Activated T-cell treated with anti-CD3 and anti-CD28 coated beads, Interleukin-2, amount 50 U/mL, for 24 hours (primary cell): Measurements from ENCODE around the gene ZNF394.

Experiments used
- DNase-seq: peaks from one replicate; pipeline ENCODE4 v3.0.0-alpha.2; 2020
- H3K27ac Mint-ChIP-seq: 2 replicates; pipeline ENCODE4 v1.8.0; 2020; ENCODE audit warnings: mild to moderate bottlenecking, mixed read lengths
- H3K27me3 Mint-ChIP-seq: 2 replicates; pipeline ENCODE4 v1.8.0; 2020; ENCODE audit warnings: mixed read lengths
- H3K36me3 Mint-ChIP-seq: 2 replicates; pipeline ENCODE4 v1.8.0; 2020; ENCODE audit warnings: low read depth, mixed read lengths
- H3K4me1 Mint-ChIP-seq: 2 replicates; pipeline ENCODE4 v1.8.0; 2020; ENCODE audit warnings: low read depth, mixed read lengths
- H3K4me3 Mint-ChIP-seq: 2 replicates; pipeline ENCODE4 v1.8.0; 2020; ENCODE audit warnings: mild to moderate bottlenecking, moderate library complexity, mixed read lengths
- H3K9me3 Mint-ChIP-seq: 2 replicates; pipeline ENCODE4 v1.8.0; 2020; ENCODE audit warnings: mixed read lengths

ZNF394 gene

GRCh38 chr7:99449326-99449725 is 50.8 kb downstream of the ZNF394 start:
- no peaks in the 10 kb centered on the region for H3K4me1 Mint-ChIP-seq
- no peak for DNase-seq
- H3K4me3 Mint-ChIP-seq = no peak overlapping the region
- H3K9me3 Mint-ChIP-seq = no peaks in the 10 kb centered on the region
- peaks cover 97% of the 10 kb centered on the region for H3K36me3 Mint-ChIP-seq
- no peak overlapping the region for H3K27ac Mint-ChIP-seq
- no peaks in the 10 kb centered on the region for H3K27me3 Mint-ChIP-seq

- Mint-ChIP-seq H3K27me3 (no peaks in the 10 kb centered on the region), H3K4me1 (no peaks in the 10 kb centered on the region), H3K4me3 (no peak overlapping the region), H3K36me3 (peaks cover 97% of the 10 kb centered on the region), H3K27ac (no peak overlapping the region), H3K9me3 (no peaks in the 10 kb centered on the region)
- DNase-seq = no peak
Measured at GRCh38 chr7:99448855-99449254, 51.2 kb downstream of the ZNF394 start.

- Mint-ChIP-seq H3K4me1 (peaks cover 5% of the 10 kb centered on the region), H3K36me3 (peaks cover 97% of the 10 kb centered on the region), H3K27me3 (no peaks in the 10 kb centered on the region), H3K9me3 (no peaks in the 10 kb centered on the region), H3K27ac (no peak overlapping the region), H3K4me3 (no peak overlapping the region)
- DNase-seq = no peak
Measured at GRCh38 chr7:99447943-99448342, 52.1 kb downstream of the ZNF394 start.

GRCh38 chr7:99446096-99446495 is 54.0 kb downstream of the ZNF394 start:
- H3K4me1 Mint-ChIP-seq = peaks cover 11% of the 10 kb centered on the region
- no peak overlapping the region for H3K4me3 Mint-ChIP-seq
- H3K36me3 Mint-ChIP-seq = peaks cover 94% of the 10 kb centered on the region
- H3K27me3 Mint-ChIP-seq = no peaks in the 10 kb centered on the region
- no peak for DNase-seq
- no peak overlapping the region for H3K27ac Mint-ChIP-seq
- no peaks in the 10 kb centered on the region for H3K9me3 Mint-ChIP-seq
